ENCODE data around the gene MYO3B. TPM values are rescaled to one million over a fixed set of nuclear protein-coding genes. Genes with fewer than 3 reads are reported as not detected.

The MYO3B gene
- total RNA-seq, 4 donors from 2014 or later = 0.48 TPM; not detected in 3

GRCh38 chr2:170313992-170314348, 136.0 kb downstream of the MYO3B start:
- Histone ChIP-seq H3K27ac (no peak overlapping the region), H3K36me3 (no peaks in the 10 kb centered on the region), H3K9me3 (no peaks in the 10 kb centered on the region), H3K4me3 (no peak overlapping the region), H3K27me3 (no peaks in the 10 kb centered on the region), H3K4me1 (peaks cover 0 to 12% (median 0%) of the 10 kb centered on the region in 4 donors)
- WGBS, 2 donors (ENCODE audit: low coverage in 1 of 2) = 27 to 54% methylated on average over 2 to 3 of the region's 3 CpGs
- TF ChIP-seq POLR2A (IDR thresholded peaks at IDR 0.05) (no peak), EP300 (IDR thresholded peaks at IDR 0.05; ENCODE audit: low read depth) (no peak), POLR2AphosphoS5 (IDR thresholded peaks at IDR 0.05) (no peak), CTCF (IDR thresholded peaks at IDR 0.05) (no peak)
- no peak for DNase-seq
- intact Hi-C loops (cut with DNase I; ENCODE audit: low total_unique reads) = no loop called here
- in situ Hi-C loops (cut with MboI; ENCODE audit: low pct_ligation_motif_present in 1 of 4, low pct_unique_long_range_greater_than_20kb in 1 of 4, low sequenced_read_pairs in 3 of 4) = no loop called here

- H3K36me3 ChIP-seq = no peaks in the 10 kb centered on the region
- no peak overlapping the region for H3K27ac ChIP-seq
- DNase-seq = no peak
- no peaks in the 10 kb centered on the region for H3K27me3 ChIP-seq
- H3K4me3 ChIP-seq = no peak overlapping the region
- in situ Hi-C loops (cut with MboI; ENCODE audit: low pct_ligation_motif_present in 1 of 4, low pct_unique_long_range_greater_than_20kb in 1 of 4, low sequenced_read_pairs in 3 of 4) (no loop called here), intact Hi-C loops (cut with DNase I; ENCODE audit: low total_unique reads) (no loop called here)
- WGBS, 2 donors (ENCODE audit: low coverage in 1 of 2) = 62 to 69% methylated on average over 7 of the region's 7 CpGs
- H3K4me1 ChIP-seq = peaks cover 0 to 12% (median 0%) of the 10 kb centered on the region in 4 donors
- TF ChIP-seq POLR2AphosphoS5 (IDR thresholded peaks at IDR 0.05) (no peak), CTCF (IDR thresholded peaks at IDR 0.05) (no peak), POLR2A (IDR thresholded peaks at IDR 0.05) (no peak), EP300 (IDR thresholded peaks at IDR 0.05; ENCODE audit: low read depth) (no peak)
- no peaks in the 10 kb centered on the region for H3K9me3 ChIP-seq
These were observed 136.9 kb downstream of the MYO3B start for GRCh38 chr2:170314744-170315447.

- no peak for DNase-seq
- Histone ChIP-seq H3K36me3 (no peaks in the 10 kb centered on the region), H3K9me3 (peaks cover 0 to 5% of the 10 kb centered on the region in 2 donors), H3K4me1 (no peaks in the 10 kb centered on the region), H3K27me3 (peaks cover 4% of the 10 kb centered on the region), H3K27ac (no peak overlapping the region), H3K4me3 (no peak overlapping the region)
- TF ChIP-seq POLR2AphosphoS5 (IDR thresholded peaks at IDR 0.05) (no peak), POLR2A (IDR thresholded peaks at IDR 0.05) (no peak), EP300 (IDR thresholded peaks at IDR 0.05; ENCODE audit: low read depth) (no peak), CTCF (IDR thresholded peaks at IDR 0.05) (no peak)
- intact Hi-C loops (cut with DNase I; ENCODE audit: low total_unique reads) = no loop called here
- WGBS, 2 donors (ENCODE audit: low coverage in 1 of 2) = 67 to 91% methylated on average over 1 to 3 of the region's 3 CpGs
- in situ Hi-C loops (cut with MboI; ENCODE audit: low pct_ligation_motif_present in 1 of 4, low pct_unique_long_range_greater_than_20kb in 1 of 4, low sequenced_read_pairs in 3 of 4) = no loop called here
These were observed 143.0 kb downstream of the MYO3B start for GRCh38 chr2:170320948-170321347.

DNA sequence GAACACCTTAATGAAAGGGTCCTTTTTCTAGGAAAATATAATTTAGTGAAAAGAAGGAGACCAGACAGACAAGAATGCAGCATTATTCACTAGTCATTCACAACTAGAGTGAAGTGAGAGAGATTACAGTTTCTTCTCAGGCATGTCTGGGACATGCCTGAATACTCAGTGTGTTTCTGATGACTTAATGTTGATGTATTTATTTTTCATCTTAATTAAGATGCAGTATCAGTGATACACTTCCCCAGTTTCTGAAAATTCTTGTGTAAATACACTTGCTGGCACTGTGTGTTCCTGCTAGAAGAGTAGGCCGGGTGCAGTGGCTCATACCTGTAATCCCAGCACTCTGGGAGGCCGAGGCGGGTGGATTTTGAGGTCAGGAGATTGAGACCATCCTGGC, 143.6 kb downstream of the MYO3B start:
- H3K4me1 ChIP-seq = no peaks in the 10 kb centered on the region
- 96% methylated on average over 3 of the region's 3 CpGs; no CpG with 5 or more reads in 1 of the 2 donors for WGBS, 2 donors (ENCODE audit: low coverage in 1 of 2)
- TF ChIP-seq CTCF (IDR thresholded peaks at IDR 0.05) = no peak
- no peak for TF ChIP-seq POLR2AphosphoS5 (IDR thresholded peaks at IDR 0.05)
- no peak overlapping the region for H3K4me3 ChIP-seq
- in situ Hi-C loops (cut with MboI; ENCODE audit: low pct_ligation_motif_present in 1 of 4, low pct_unique_long_range_greater_than_20kb in 1 of 4, low sequenced_read_pairs in 3 of 4) = no loop called here
- peaks cover 4% of the 10 kb centered on the region for H3K27me3 ChIP-seq
- no peak overlapping the region for H3K27ac ChIP-seq
- intact Hi-C loops (cut with DNase I; ENCODE audit: low total_unique reads) = no loop called here
- DNase-seq = no peak
- peaks cover 0 to 5% of the 10 kb centered on the region in 2 donors for H3K9me3 ChIP-seq
- no peaks in the 10 kb centered on the region for H3K36me3 ChIP-seq
